Neural cell (in vitro differentiated cells): ENCODE data around the gene ANP32A.

Experiments
- CTCF ChIP-seq: fragments of 450-650 bp; IDR thresholded peaks from 2 replicates; pipeline ENCODE4 v1.5.1; 2014; ENCODE audit warnings: antibody characterized with exemption, mild to moderate bottlenecking, moderate library complexity; ENCODE audit not compliant: poor library complexity, severe bottlenecking
- EP300 ChIP-seq: fragments of 450-650 bp; conservative IDR thresholded peaks from 2 replicates; pipeline ENCODE4 v1.6.1; 2014; ENCODE audit warnings: antibody characterized with exemption, mild to moderate bottlenecking, moderate library complexity; ENCODE audit not compliant: poor library complexity, severe bottlenecking
- EZH2 ChIP-seq: fragments of 200-600, 300-800 bp; shearing (Covaris generic), sonication (generic); IDR thresholded peaks from 2 replicates; pipeline ENCODE4 v1.6.1; 2014; ENCODE audit warnings: antibody characterized with exemption, low read length, borderline replicate concordance, mild to moderate bottlenecking; ENCODE audit not compliant: insufficient read depth, poor library complexity, severe bottlenecking
- POLR2AphosphoS5 ChIP-seq: IDR thresholded peaks from 2 replicates; pipeline ENCODE4 v1.6.1; 2012
- RAD21 ChIP-seq: fragments of 450-650 bp; conservative IDR thresholded peaks from 2 replicates; pipeline ENCODE4 v1.6.1; 2014; ENCODE audit warnings: antibody characterized with exemption, mild to moderate bottlenecking, moderate library complexity
- SMC3 ChIP-seq: fragments of 450-650 bp; conservative IDR thresholded peaks from 2 replicates; pipeline ENCODE4 v1.6.1; 2014; ENCODE audit warnings: antibody characterized with exemption, mild to moderate bottlenecking, moderate library complexity; ENCODE audit not compliant: poor library complexity
- TAF1 ChIP-seq: IDR thresholded peaks from 2 replicates; pipeline ENCODE4 v1.6.1; 2012; ENCODE audit warnings: low read depth

- TF ChIP-seq CTCF (no peak), EP300 (no peak), EZH2 (no peak), TAF1 (no peak), SMC3 (no peak), POLR2AphosphoS5 (no peak), RAD21 (no peak)
These were observed 13.7 kb upstream of the ANP32A start for GRCh38 chr15:68834346-68834745.
